ENCODE data around the gene UQCRFS1. TPM values are rescaled to one million over a fixed set of nuclear protein-coding genes. Genes with fewer than 3 reads are reported as not detected.

UQCRFS1 gene
- total and polyA plus RNA-seq, 2 donors (not counting 1 experiment from before 2014, with no cell fraction given), result 15.2 to 23.4 TPM

DNA sequence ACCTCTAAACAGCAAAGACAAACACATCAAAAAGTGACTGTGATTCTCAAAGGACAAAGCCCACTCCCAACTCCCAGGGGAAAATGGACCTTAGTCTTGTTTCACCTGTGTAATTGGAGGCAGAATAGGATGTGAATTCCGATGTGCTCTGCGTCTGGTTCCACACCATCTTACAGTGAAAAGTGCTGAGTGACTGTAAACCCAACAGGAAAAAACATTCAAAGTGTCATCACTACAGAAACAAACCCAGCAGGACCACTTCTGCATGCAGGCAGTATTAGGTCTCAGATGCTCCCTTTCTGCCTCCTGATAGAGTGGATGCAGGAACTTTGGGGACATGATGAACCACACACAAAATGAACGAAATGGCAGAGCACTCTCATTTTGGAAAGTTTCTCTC, 6.5 kb downstream of the UQCRFS1 start:
- POLR2A ChIA-PET, result no interaction called here
- H3K4me2 ChIP-seq (replicated peaks; ENCODE audit: low read depth, low read length, poor library complexity, severe bottlenecking), result no peak overlapping the region
- TF ChIP-seq, protein P1, sequence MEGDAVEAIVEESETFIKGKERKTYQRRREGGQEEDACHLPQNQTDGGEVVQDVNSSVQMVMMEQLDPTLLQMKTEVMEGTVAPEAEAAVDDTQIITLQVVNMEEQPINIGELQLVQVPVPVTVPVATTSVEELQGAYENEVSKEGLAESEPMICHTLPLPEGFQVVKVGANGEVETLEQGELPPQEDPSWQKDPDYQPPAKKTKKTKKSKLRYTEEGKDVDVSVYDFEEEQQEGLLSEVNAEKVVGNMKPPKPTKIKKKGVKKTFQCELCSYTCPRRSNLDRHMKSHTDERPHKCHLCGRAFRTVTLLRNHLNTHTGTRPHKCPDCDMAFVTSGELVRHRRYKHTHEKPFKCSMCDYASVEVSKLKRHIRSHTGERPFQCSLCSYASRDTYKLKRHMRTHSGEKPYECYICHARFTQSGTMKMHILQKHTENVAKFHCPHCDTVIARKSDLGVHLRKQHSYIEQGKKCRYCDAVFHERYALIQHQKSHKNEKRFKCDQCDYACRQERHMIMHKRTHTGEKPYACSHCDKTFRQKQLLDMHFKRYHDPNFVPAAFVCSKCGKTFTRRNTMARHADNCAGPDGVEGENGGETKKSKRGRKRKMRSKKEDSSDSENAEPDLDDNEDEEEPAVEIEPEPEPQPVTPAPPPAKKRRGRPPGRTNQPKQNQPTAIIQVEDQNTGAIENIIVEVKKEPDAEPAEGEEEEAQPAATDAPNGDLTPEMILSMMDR (IDR thresholded peaks at IDR 0.05), result no peak
- no peak for TF ChIP-seq EZH2 (IDR thresholded peaks at IDR 0.05; ENCODE audit: borderline replicate concordance, insufficient read depth, low read depth, low read length, poor library complexity, severe bottlenecking)
- H3K4me1 ChIP-seq (ENCODE audit: control insufficient read depth in 2 of 2, insufficient read depth in 2 of 2, low read length in 2 of 2), result peaks cover 3 to 4% of the 10 kb centered on the region in 2 donors
- H3K36me3 ChIP-seq (replicated peaks in 1 of 2; ENCODE audit: control extremely low read depth in 1 of 2, control insufficient read depth in 1 of 2, extremely low read depth in 1 of 2, insufficient read depth in 2 of 2, low read length in 1 of 2), result peaks cover 3 to 21% of the 10 kb centered on the region in 2 experiments
- H3K27me3 ChIP-seq (replicated peaks in 1 of 4; ENCODE audit: control extremely low read depth in 1 of 4, control insufficient read depth in 3 of 4, insufficient read depth in 4 of 4, low read length in 3 of 4), result no peaks in the 10 kb centered on the region
- no peak overlapping the region for H3K27ac ChIP-seq (ENCODE audit: low read length in 2 of 2)
- H3K9ac ChIP-seq (ENCODE audit: low read length), result no peak overlapping the region
- CTCF ChIA-PET, result no interaction called here
- H3K4me3 ChIP-seq (ENCODE audit: control extremely low read depth in 1 of 5, extremely low read depth in 1 of 5, insufficient read depth in 1 of 5, low read depth in 2 of 5, low read length in 4 of 5), result no peak overlapping the region
- H3K9me3 Mint-ChIP-seq (ENCODE audit: insufficient read depth), result no peaks in the 10 kb centered on the region
- intact Hi-C loops (cut with micrococcal nuclease), result no loop called here
- no peak for DNase-seq
- H3K79me2 ChIP-seq (ENCODE audit: control insufficient read depth, insufficient read depth, low read length), result peaks cover 38% of the 10 kb centered on the region
- no peak for ATAC-seq (ENCODE audit: low read depth)
- peaks cover 22% of the 10 kb centered on the region for H3K4me1 Mint-ChIP-seq
- no peak overlapping the region for H3K4me3 Mint-ChIP-seq
- peaks cover 18% of the 10 kb centered on the region for H4K20me1 ChIP-seq (ENCODE audit: control insufficient read depth, insufficient read depth, low read length, poor library complexity, severe bottlenecking)
- no peaks in the 10 kb centered on the region for H3K27me3 Mint-ChIP-seq
- WGBS (ENCODE audit: insufficient coverage), result 100% methylated on average over 1 of the region's 3 CpGs
- no peak overlapping the region for H2AFZ ChIP-seq (ENCODE audit: insufficient read depth, low read depth, low read length, poor library complexity, severe bottlenecking)
- no peaks in the 10 kb centered on the region for H3K9me3 ChIP-seq (ENCODE audit: control extremely low read depth in 1 of 3, control insufficient read depth in 2 of 3, insufficient read depth in 1 of 3, low read length in 2 of 3)
- no peak overlapping the region for H3K27ac Mint-ChIP-seq

DNA sequence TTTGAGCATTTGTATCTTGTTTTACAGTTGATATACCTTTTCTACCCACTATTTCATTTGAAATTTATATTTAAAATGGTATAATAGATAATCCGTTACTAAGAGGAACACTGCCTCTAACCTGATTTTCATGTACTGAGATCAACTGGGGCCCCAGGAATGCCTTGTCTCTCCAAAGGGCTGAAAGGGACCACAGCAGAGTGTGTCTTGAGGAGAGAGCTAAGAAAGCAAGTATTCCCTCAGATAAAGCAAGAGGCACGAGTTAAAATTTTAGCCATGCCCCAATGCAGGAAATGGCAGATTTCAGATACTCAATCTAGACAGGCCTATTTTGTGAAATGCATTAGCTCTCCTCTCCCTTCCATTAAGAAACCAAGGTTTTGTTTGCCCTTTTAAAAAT, 10.7 kb downstream of the UQCRFS1 start:
- no peak overlapping the region for H3K4me2 ChIP-seq (replicated peaks; ENCODE audit: low read depth, low read length, poor library complexity, severe bottlenecking)
- ChIA-PET POLR2A (no interaction called here), CTCF (no interaction called here)
- H3K79me2 ChIP-seq (ENCODE audit: control insufficient read depth, insufficient read depth, low read length), result peaks cover 17% of the 10 kb centered on the region
- H3K4me3 Mint-ChIP-seq, result no peak overlapping the region
- peaks cover 3 to 12% of the 10 kb centered on the region in 2 experiments for H3K36me3 ChIP-seq (replicated peaks in 1 of 2; ENCODE audit: control extremely low read depth in 1 of 2, control insufficient read depth in 1 of 2, extremely low read depth in 1 of 2, insufficient read depth in 2 of 2, low read length in 1 of 2)
- no peak overlapping the region for H3K27ac ChIP-seq (ENCODE audit: low read length in 2 of 2)
- H4K20me1 ChIP-seq (ENCODE audit: control insufficient read depth, insufficient read depth, low read length, poor library complexity, severe bottlenecking), result peaks cover 17% of the 10 kb centered on the region
- H3K27me3 ChIP-seq (replicated peaks in 1 of 4; ENCODE audit: control extremely low read depth in 1 of 4, control insufficient read depth in 3 of 4, insufficient read depth in 4 of 4, low read length in 3 of 4), result no peaks in the 10 kb centered on the region
- no peak overlapping the region for H2AFZ ChIP-seq (ENCODE audit: insufficient read depth, low read depth, low read length, poor library complexity, severe bottlenecking)
- no peak for TF ChIP-seq EZH2 (IDR thresholded peaks at IDR 0.05; ENCODE audit: borderline replicate concordance, insufficient read depth, low read depth, low read length, poor library complexity, severe bottlenecking)
- TF ChIP-seq, protein P1 (IDR thresholded peaks at IDR 0.05), result no peak
- no peaks in the 10 kb centered on the region for H3K27me3 Mint-ChIP-seq
- no peak overlapping the region for H3K4me3 ChIP-seq (ENCODE audit: control extremely low read depth in 1 of 5, extremely low read depth in 1 of 5, insufficient read depth in 1 of 5, low read depth in 2 of 5, low read length in 4 of 5)
- H3K9ac ChIP-seq (ENCODE audit: low read length), result no peak overlapping the region
- H3K27ac Mint-ChIP-seq, result no peak overlapping the region
- ATAC-seq (ENCODE audit: low read depth) (no peak), DNase-seq (no peak)
- intact Hi-C loops (cut with micrococcal nuclease), result no loop called here
- H3K9me3 Mint-ChIP-seq (ENCODE audit: insufficient read depth), result peaks cover 6% of the 10 kb centered on the region
- no peaks in the 10 kb centered on the region for H3K4me1 ChIP-seq (ENCODE audit: control insufficient read depth in 2 of 2, insufficient read depth in 2 of 2, low read length in 2 of 2)
- peaks cover 0 to 13% (median 2%) of the 10 kb centered on the region in 3 donors for H3K9me3 ChIP-seq (ENCODE audit: control extremely low read depth in 1 of 3, control insufficient read depth in 2 of 3, insufficient read depth in 1 of 3, low read length in 2 of 3)
- peaks cover 2% of the 10 kb centered on the region for H3K4me1 Mint-ChIP-seq
- WGBS (ENCODE audit: insufficient coverage), result no CpG with 5 or more reads among the region's 2 CpGs

Measured in B cell (primary cell).